GM23338 (cell line): ENCODE results near the gene RAB20. TPM values are rescaled to one million over a fixed set of nuclear protein-coding genes. Genes with fewer than 3 reads are reported as not detected.

Source experiments
- ATAC-seq: fragments of 200-7000 bp; cut with Tn5 transposase; 3 replicates; pipeline ENCODE4 v1.9.1; 2020
- DNase-seq: peaks from one replicate; pipeline ENCODE4 v3.0.0-alpha.2; 2015; ENCODE audit warnings: low spot score
- H2AFZ ChIP-seq: fragments of 200-600 bp; sonication (generic); 2 replicates; pipeline ENCODE4 v1.8.0; 2016; ENCODE audit warnings: antibody characterized with exemption, mild to moderate bottlenecking, moderate library complexity
- H3F3A ChIP-seq: fragments of 200-600 bp; sonication (generic); replicated peaks from 2 replicates; pipeline ENCODE4 v1.8.0; 2017; ENCODE audit warnings: antibody characterized with exemption, mixed run types, low read depth
- H3K27ac ChIP-seq: fragments of 200-600 bp; sonication (generic); 2 replicates; pipeline ENCODE4 v1.6.1; 2016; ENCODE audit warnings: low read depth
- H3K27me3 ChIP-seq: fragments of 200-600 bp; sonication (generic); 2 replicates; pipeline ENCODE4 v1.8.0; 2016; ENCODE audit warnings: mild to moderate bottlenecking, mixed run types, moderate library complexity; ENCODE audit not compliant: insufficient read depth
- H3K36me3 ChIP-seq: fragments of 200-600 bp; sonication (generic); 2 replicates; pipeline ENCODE4 v1.8.0; 2016; ENCODE audit warnings: mild to moderate bottlenecking; ENCODE audit not compliant: insufficient read depth
- H3K4me1 ChIP-seq: fragments of 200-600 bp; sonication (generic); 2 replicates; pipeline ENCODE4 v1.8.0; 2016; ENCODE audit warnings: mild to moderate bottlenecking, moderate library complexity; ENCODE audit not compliant: insufficient read depth
- H3K4me2 ChIP-seq: fragments of 200-600 bp; sonication (generic); 2 replicates; pipeline ENCODE4 v1.7.1; 2017; ENCODE audit warnings: mixed run types
- H3K4me3 ChIP-seq: fragments of 200-600 bp; sonication (generic); 2 replicates; pipeline ENCODE4 v1.6.1; 2016; ENCODE audit warnings: mixed run types
- H3K79me2 ChIP-seq: fragments of 200-600 bp; sonication (generic); replicated peaks from 2 replicates; pipeline ENCODE4 v1.8.0; 2017; ENCODE audit warnings: mild to moderate bottlenecking; ENCODE audit not compliant: insufficient read depth
- H3K9me2 ChIP-seq: fragments of 200-600 bp; sonication (generic); 2 replicates; pipeline ENCODE4 v1.8.0; 2017; ENCODE audit not compliant: insufficient read depth
- H4K20me1 ChIP-seq: fragments of 200-600 bp; sonication (generic); replicated peaks from 2 replicates; pipeline ENCODE4 v1.8.0; 2017; ENCODE audit warnings: mild to moderate bottlenecking; ENCODE audit not compliant: insufficient read depth
- H3K27ac Mint-ChIP-seq: 2 replicates; pipeline ENCODE4 v1.8.0; 2020; ENCODE audit warnings: inconsistent platforms, mild to moderate bottlenecking, moderate library complexity, mixed read lengths
- H3K27me3 Mint-ChIP-seq: 3 replicates; pipeline ENCODE4 v1.8.0; 2022; ENCODE audit warnings: low read depth, mild to moderate bottlenecking, moderate library complexity, mixed read lengths, inconsistent platforms; ENCODE audit not compliant: insufficient read depth, poor library complexity
- H3K36me3 Mint-ChIP-seq: 3 replicates; pipeline ENCODE4 v1.8.0; 2021; ENCODE audit warnings: low read depth, mild to moderate bottlenecking, inconsistent platforms, moderate library complexity, mixed read lengths
- H3K4me1 Mint-ChIP-seq: 3 replicates; pipeline ENCODE4 v1.8.0; 2020; ENCODE audit warnings: mild to moderate bottlenecking, inconsistent platforms, mixed read lengths
- H3K4me3 Mint-ChIP-seq: 3 replicates; pipeline ENCODE4 v1.8.0; 2021; ENCODE audit warnings: moderate library complexity, mild to moderate bottlenecking, inconsistent platforms, mixed read lengths
- H3K9me3 Mint-ChIP-seq: 3 replicates; pipeline ENCODE4 v1.8.0; 2020; ENCODE audit warnings: moderate library complexity, mild to moderate bottlenecking, inconsistent platforms, mixed read lengths
- EZH2 ChIP-seq: fragments of 200-600 bp; sonication (generic); IDR thresholded peaks from one replicate; pipeline ENCODE4 v1.8.0; 2017; ENCODE audit warnings: antibody characterized with exemption, mild to moderate bottlenecking, low read depth; ENCODE audit not compliant: unreplicated experiment
- EZH2phosphoT487 ChIP-seq: fragments of 200-600 bp; sonication (generic); IDR thresholded peaks from one replicate; pipeline ENCODE4 v1.8.1; 2018; ENCODE audit warnings: antibody characterized with exemption; ENCODE audit not compliant: unreplicated experiment
- NANOG ChIP-seq: IDR thresholded peaks from 2 replicates; pipeline ENCODE4 v1.6.1; 2016; ENCODE audit warnings: antibody characterized with exemption, borderline replicate concordance
- POLR2AphosphoS5 ChIP-seq: IDR thresholded peaks from 2 replicates; pipeline ENCODE4 v1.6.1; 2016; ENCODE audit warnings: antibody characterized with exemption, low read depth
- STAT1 ChIP-seq: IDR thresholded peaks from one replicate; pipeline ENCODE4 v1.6.1; 2016; ENCODE audit warnings: antibody characterized with exemption; ENCODE audit not compliant: unreplicated experiment
- ZNF331 ChIP-seq: fragments of 250-450 bp; sonication (Bioruptor Pico); IDR thresholded peaks from 2 replicates; pipeline ENCODE4 v1.5.0; 2020; ENCODE audit warnings: low read depth, mild to moderate bottlenecking, moderate library complexity
- ZNF462 ChIP-seq: fragments of 250-450 bp; sonication (Bioruptor Pico); IDR thresholded peaks from 2 replicates; pipeline ENCODE4 v1.5.0; 2020; ENCODE audit warnings: mild to moderate bottlenecking, moderate library complexity
- polyA plus RNA-seq: library from polyadenylated mRNA; unstranded; fragments of >200 nt; fragmentation: Nextera tagmentation; extraction: Ambion mirVana; gene quantifications from 2 replicates; pipeline ENCODE4 v1.2.1, GENCODE V29; 2016
- total RNA-seq: library from RNA; depleted of rRNA; stranded (reverse); fragments of >200 nt; shearing (Covaris generic); gene quantifications from 2 replicates; pipeline ENCODE4 v1.2.3, GENCODE V29; 2014
- TF ChIP-seq, protein P1 (sequence below), 2 experiments: fragments of 200-600 bp in 1 of 2; sonication (generic) in 1 of 2; conservative IDR thresholded peaks; 2 replicates each; pipeline versions ENCODE4 v1.5.1 to v1.6.1; 2016 to 2017; ENCODE audit warnings: antibody characterized with exemption in 2 of 2, low read depth in 2 of 2, mild to moderate bottlenecking in 2 of 2, moderate library complexity in 1 of 2
- TF ChIP-seq, protein P2 (sequence below): IDR thresholded peaks from one replicate; pipeline ENCODE4 v1.6.1; 2018; ENCODE audit warnings: antibody characterized with exemption; ENCODE audit not compliant: unreplicated experiment

Gene RAB20
- total and polyA plus RNA-seq, 2 experiments from 2014 or later, result 12.3 to 26.6 TPM

DNA sequence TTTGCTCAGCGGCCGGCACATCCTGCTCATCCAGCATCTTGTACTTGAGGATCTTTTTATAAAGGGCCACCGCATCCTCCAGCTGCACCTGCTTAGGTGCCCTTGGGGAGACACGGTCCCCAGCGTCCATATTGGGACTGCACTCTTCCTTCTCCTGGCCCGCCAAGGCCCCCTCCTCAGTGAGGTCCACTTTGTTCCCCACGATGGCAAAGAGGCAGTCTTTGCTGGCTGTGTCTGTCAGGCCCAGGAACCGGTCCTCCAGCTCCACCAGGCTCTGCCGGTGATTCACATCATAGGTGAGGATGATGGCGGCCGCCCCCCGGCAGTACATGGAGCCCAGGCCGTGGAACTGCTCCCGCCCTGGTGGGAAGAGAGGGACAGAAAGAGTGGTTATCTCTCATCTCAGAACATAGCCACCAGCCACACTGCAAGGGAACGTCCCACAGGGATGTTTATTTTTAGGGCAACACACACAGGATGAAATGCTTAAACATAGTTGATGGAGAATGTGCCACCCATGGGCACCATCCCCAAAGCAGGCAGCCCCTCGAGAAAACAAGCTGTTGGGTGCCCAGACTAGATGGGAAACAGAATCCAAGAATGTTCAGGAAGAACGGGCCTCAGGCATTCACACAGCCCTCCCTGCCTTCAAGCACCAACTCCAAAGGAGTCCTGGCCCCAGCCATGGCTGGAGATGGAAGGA is 37.5 kb downstream of the RAB20 start (continued):
- TF ChIP-seq ZNF462 (CRISPR knock-in tag) (no peak), STAT1 (no peak), POLR2AphosphoS5 (no peak), EZH2phosphoT487 (no peak)

GRCh38 chr13:110523180-110523579 is 38.3 kb downstream of the RAB20 start:
- no peak overlapping the region for H3K27ac Mint-ChIP-seq
- Histone ChIP-seq H3K79me2 (peaks cover 24% of the 10 kb centered on the region), H3K27me3 (no peaks in the 10 kb centered on the region), H3K4me1 (peaks cover 7% of the 10 kb centered on the region; the same call in 1 of the 2 replicates), H4K20me1 (no peaks in the 10 kb centered on the region), H3K36me3 (no peaks in the 10 kb centered on the region), H3F3A (no peaks in the 10 kb centered on the region), H3K4me3 (no peak overlapping the region), H3K27ac (no peak overlapping the region), H2AFZ (no peak overlapping the region), H3K9me2 (no peaks in the 10 kb centered on the region), H3K4me2 (no peak overlapping the region)
- DNase-seq (no peak), ATAC-seq (no peak)
- H3K27me3 Mint-ChIP-seq, result peaks cover 16% of the 10 kb centered on the region
- H3K4me3 Mint-ChIP-seq, result no peak overlapping the region; the same call in 2 of the 3 replicates
- no peaks in the 10 kb centered on the region for H3K9me3 Mint-ChIP-seq
- peaks cover 31% of the 10 kb centered on the region for H3K4me1 Mint-ChIP-seq
- H3K36me3 Mint-ChIP-seq, result no peaks in the 10 kb centered on the region
- TF ChIP-seq STAT1 (no peak), EZH2 (no peak), ZNF331 (no peak), NANOG (no peak)
- TF ChIP-seq, protein P1, sequence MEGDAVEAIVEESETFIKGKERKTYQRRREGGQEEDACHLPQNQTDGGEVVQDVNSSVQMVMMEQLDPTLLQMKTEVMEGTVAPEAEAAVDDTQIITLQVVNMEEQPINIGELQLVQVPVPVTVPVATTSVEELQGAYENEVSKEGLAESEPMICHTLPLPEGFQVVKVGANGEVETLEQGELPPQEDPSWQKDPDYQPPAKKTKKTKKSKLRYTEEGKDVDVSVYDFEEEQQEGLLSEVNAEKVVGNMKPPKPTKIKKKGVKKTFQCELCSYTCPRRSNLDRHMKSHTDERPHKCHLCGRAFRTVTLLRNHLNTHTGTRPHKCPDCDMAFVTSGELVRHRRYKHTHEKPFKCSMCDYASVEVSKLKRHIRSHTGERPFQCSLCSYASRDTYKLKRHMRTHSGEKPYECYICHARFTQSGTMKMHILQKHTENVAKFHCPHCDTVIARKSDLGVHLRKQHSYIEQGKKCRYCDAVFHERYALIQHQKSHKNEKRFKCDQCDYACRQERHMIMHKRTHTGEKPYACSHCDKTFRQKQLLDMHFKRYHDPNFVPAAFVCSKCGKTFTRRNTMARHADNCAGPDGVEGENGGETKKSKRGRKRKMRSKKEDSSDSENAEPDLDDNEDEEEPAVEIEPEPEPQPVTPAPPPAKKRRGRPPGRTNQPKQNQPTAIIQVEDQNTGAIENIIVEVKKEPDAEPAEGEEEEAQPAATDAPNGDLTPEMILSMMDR (conservative IDR thresholded peaks at IDR 0.05; ENCODE audit: low read depth in 2 of 2), result no peak
- TF ChIP-seq, protein P2, sequence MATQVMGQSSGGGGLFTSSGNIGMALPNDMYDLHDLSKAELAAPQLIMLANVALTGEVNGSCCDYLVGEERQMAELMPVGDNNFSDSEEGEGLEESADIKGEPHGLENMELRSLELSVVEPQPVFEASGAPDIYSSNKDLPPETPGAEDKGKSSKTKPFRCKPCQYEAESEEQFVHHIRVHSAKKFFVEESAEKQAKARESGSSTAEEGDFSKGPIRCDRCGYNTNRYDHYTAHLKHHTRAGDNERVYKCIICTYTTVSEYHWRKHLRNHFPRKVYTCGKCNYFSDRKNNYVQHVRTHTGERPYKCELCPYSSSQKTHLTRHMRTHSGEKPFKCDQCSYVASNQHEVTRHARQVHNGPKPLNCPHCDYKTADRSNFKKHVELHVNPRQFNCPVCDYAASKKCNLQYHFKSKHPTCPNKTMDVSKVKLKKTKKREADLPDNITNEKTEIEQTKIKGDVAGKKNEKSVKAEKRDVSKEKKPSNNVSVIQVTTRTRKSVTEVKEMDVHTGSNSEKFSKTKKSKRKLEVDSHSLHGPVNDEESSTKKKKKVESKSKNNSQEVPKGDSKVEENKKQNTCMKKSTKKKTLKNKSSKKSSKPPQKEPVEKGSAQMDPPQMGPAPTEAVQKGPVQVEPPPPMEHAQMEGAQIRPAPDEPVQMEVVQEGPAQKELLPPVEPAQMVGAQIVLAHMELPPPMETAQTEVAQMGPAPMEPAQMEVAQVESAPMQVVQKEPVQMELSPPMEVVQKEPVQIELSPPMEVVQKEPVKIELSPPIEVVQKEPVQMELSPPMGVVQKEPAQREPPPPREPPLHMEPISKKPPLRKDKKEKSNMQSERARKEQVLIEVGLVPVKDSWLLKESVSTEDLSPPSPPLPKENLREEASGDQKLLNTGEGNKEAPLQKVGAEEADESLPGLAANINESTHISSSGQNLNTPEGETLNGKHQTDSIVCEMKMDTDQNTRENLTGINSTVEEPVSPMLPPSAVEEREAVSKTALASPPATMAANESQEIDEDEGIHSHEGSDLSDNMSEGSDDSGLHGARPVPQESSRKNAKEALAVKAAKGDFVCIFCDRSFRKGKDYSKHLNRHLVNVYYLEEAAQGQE, result no peak
